HL-60 (cell line): ENCODE data around the gene CEACAM6.

ENCODE experiments used
- GABPA ChIP-seq: IDR thresholded peaks from 2 replicates; pipeline ENCODE4 v1.6.1; 2012; ENCODE audit warnings: low read depth
- POLR2AphosphoS5 ChIP-seq: IDR thresholded peaks from 2 replicates; pipeline ENCODE4 v1.6.1; 2012; ENCODE audit warnings: low read depth
- TF ChIP-seq, protein P1 (sequence below): IDR thresholded peaks from one replicate; pipeline ENCODE4 v1.5.1; 2011; ENCODE audit warnings: low read length, control low read depth, inconsistent platforms; ENCODE audit not compliant: insufficient read depth
- TF ChIP-seq, protein P2 (sequence below): IDR thresholded peaks from 2 replicates; pipeline ENCODE4 v1.6.1; 2012; ENCODE audit warnings: low read depth; ENCODE audit not compliant: insufficient replicate concordance

DNA sequence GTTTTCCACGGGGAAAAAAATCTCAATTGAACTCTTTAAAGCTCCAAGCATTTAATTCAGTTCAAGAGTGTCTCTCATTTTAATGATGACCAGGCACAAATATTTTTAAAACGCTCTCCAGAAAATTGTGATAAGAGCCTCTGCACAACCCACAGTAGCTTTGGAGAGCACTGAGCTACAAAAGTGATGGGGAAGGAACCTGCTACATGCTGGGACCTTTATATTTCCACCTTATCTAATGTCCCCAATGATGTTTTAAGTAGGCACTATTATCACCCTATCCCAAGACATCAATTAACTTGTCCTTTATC, 14.1 kb upstream of the CEACAM6 start:
- TF ChIP-seq, protein P1, sequence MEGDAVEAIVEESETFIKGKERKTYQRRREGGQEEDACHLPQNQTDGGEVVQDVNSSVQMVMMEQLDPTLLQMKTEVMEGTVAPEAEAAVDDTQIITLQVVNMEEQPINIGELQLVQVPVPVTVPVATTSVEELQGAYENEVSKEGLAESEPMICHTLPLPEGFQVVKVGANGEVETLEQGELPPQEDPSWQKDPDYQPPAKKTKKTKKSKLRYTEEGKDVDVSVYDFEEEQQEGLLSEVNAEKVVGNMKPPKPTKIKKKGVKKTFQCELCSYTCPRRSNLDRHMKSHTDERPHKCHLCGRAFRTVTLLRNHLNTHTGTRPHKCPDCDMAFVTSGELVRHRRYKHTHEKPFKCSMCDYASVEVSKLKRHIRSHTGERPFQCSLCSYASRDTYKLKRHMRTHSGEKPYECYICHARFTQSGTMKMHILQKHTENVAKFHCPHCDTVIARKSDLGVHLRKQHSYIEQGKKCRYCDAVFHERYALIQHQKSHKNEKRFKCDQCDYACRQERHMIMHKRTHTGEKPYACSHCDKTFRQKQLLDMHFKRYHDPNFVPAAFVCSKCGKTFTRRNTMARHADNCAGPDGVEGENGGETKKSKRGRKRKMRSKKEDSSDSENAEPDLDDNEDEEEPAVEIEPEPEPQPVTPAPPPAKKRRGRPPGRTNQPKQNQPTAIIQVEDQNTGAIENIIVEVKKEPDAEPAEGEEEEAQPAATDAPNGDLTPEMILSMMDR, result no peak
- no peak for TF ChIP-seq POLR2AphosphoS5
- TF ChIP-seq, protein P2, sequence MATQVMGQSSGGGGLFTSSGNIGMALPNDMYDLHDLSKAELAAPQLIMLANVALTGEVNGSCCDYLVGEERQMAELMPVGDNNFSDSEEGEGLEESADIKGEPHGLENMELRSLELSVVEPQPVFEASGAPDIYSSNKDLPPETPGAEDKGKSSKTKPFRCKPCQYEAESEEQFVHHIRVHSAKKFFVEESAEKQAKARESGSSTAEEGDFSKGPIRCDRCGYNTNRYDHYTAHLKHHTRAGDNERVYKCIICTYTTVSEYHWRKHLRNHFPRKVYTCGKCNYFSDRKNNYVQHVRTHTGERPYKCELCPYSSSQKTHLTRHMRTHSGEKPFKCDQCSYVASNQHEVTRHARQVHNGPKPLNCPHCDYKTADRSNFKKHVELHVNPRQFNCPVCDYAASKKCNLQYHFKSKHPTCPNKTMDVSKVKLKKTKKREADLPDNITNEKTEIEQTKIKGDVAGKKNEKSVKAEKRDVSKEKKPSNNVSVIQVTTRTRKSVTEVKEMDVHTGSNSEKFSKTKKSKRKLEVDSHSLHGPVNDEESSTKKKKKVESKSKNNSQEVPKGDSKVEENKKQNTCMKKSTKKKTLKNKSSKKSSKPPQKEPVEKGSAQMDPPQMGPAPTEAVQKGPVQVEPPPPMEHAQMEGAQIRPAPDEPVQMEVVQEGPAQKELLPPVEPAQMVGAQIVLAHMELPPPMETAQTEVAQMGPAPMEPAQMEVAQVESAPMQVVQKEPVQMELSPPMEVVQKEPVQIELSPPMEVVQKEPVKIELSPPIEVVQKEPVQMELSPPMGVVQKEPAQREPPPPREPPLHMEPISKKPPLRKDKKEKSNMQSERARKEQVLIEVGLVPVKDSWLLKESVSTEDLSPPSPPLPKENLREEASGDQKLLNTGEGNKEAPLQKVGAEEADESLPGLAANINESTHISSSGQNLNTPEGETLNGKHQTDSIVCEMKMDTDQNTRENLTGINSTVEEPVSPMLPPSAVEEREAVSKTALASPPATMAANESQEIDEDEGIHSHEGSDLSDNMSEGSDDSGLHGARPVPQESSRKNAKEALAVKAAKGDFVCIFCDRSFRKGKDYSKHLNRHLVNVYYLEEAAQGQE, result no peak
- no peak for TF ChIP-seq GABPA
